HUES64 (cell line): Measurements from ENCODE around the gene CTIF.

Experiments
- H3K27ac ChIP-seq: 2 replicates; pipeline ENCODE4 v1.7.0; 2013; ENCODE audit warnings: low read depth, low read length, inconsistent platforms
- H3K27me3 ChIP-seq: 2 replicates; pipeline ENCODE4 v1.6.1; 2013; ENCODE audit warnings: mild to moderate bottlenecking, low read length; ENCODE audit not compliant: insufficient read depth
- H3K36me3 ChIP-seq: 2 replicates; pipeline ENCODE4 v1.6.1; 2013; ENCODE audit warnings: mild to moderate bottlenecking, low read length; ENCODE audit not compliant: insufficient read depth
- H3K4me1 ChIP-seq: 2 replicates; pipeline ENCODE4 v1.6.1; 2013; ENCODE audit warnings: mild to moderate bottlenecking, low read length, moderate library complexity; ENCODE audit not compliant: insufficient read depth
- H3K4me3 ChIP-seq: 2 replicates; pipeline ENCODE4 v1.5.1; 2013; ENCODE audit warnings: mild to moderate bottlenecking, low read length, moderate library complexity
- H3K9ac ChIP-seq: 2 replicates; pipeline ENCODE4 v1.6.1; 2013; ENCODE audit warnings: mild to moderate bottlenecking, low read depth, low read length
- H3K9me3 ChIP-seq: 2 replicates; pipeline ENCODE4 v1.6.1; 2013; ENCODE audit warnings: low read depth, low read length; ENCODE audit not compliant: insufficient read depth
- WGBS: fragments of 150-250, 120-280 bp; methylation state at CpG from one replicate; pipeline ENCODE4 v1.1.7; 2013; ENCODE audit warnings: missing lambda C conversion rate; 5-methylcytosine and 5-hydroxymethylcytosine counted together

CTIF gene

GRCh38 chr18:48762836-48763718, 224.2 kb downstream of the CTIF start:
- H3K4me1 ChIP-seq = no peaks in the 10 kb centered on the region
- H3K9ac ChIP-seq = no peak overlapping the region
- H3K27ac ChIP-seq = no peak overlapping the region
- no peak overlapping the region for H3K4me3 ChIP-seq
- peaks cover 16% of the 10 kb centered on the region; the same call in 1 of the 2 replicates for H3K36me3 ChIP-seq
- 90% methylated on average over 21 of the region's 21 CpGs for WGBS
- H3K9me3 ChIP-seq = no peaks in the 10 kb centered on the region
- no peaks in the 10 kb centered on the region for H3K27me3 ChIP-seq

- no peaks in the 10 kb centered on the region for H3K27me3 ChIP-seq
- no peak overlapping the region for H3K27ac ChIP-seq
- WGBS = 96% methylated on average over 6 of the region's 6 CpGs
- no peaks in the 10 kb centered on the region for H3K9me3 ChIP-seq
- peaks cover 10% of the 10 kb centered on the region; the same call in 1 of the 2 replicates for H3K36me3 ChIP-seq
- no peaks in the 10 kb centered on the region for H3K4me1 ChIP-seq
- no peak overlapping the region for H3K4me3 ChIP-seq
- no peak overlapping the region for H3K9ac ChIP-seq
Observed at GRCh38 chr18:48763719-48764100, 224.9 kb downstream of the CTIF start.

- Histone ChIP-seq H3K27me3 (no peaks in the 10 kb centered on the region), H3K9me3 (no peaks in the 10 kb centered on the region), H3K9ac (no peak overlapping the region), H3K27ac (no peak overlapping the region), H3K36me3 (peaks cover 10% of the 10 kb centered on the region; the same call in 1 of the 2 replicates), H3K4me1 (no peaks in the 10 kb centered on the region), H3K4me3 (no peak overlapping the region)
- WGBS = 93% methylated on average over 6 of the region's 6 CpGs
Observed at GRCh38 chr18:48765053-48765452, 226.2 kb downstream of the CTIF start.

- H3K27ac ChIP-seq = no peak overlapping the region
- no peaks in the 10 kb centered on the region for H3K4me1 ChIP-seq
- 75% methylated on average over 3 of the region's 4 CpGs for WGBS
- H3K4me3 ChIP-seq = no peak overlapping the region
- H3K9ac ChIP-seq = no peak overlapping the region
- peaks cover 10% of the 10 kb centered on the region; the same call in 1 of the 2 replicates for H3K36me3 ChIP-seq
- no peaks in the 10 kb centered on the region for H3K9me3 ChIP-seq
- no peaks in the 10 kb centered on the region for H3K27me3 ChIP-seq
Observed at GRCh38 chr18:48766026-48766425, 227.2 kb downstream of the CTIF start.

- no peaks in the 10 kb centered on the region for H3K9me3 ChIP-seq
- H3K27ac ChIP-seq = no peak overlapping the region
- peaks cover 6% of the 10 kb centered on the region; the same call in 1 of the 2 replicates for H3K36me3 ChIP-seq
- H3K4me3 ChIP-seq = no peak overlapping the region
- H3K4me1 ChIP-seq = no peaks in the 10 kb centered on the region
- H3K27me3 ChIP-seq = no peaks in the 10 kb centered on the region
- H3K9ac ChIP-seq = no peak overlapping the region; the same call in 1 of the 2 replicates
- 94% methylated on average over 10 of the region's 10 CpGs for WGBS
Observed at GRCh38 chr18:48766487-48766886, 227.7 kb downstream of the CTIF start.

GRCh38 chr18:48767090-48767690, 228.4 kb downstream of the CTIF start:
- H3K9me3 ChIP-seq = no peaks in the 10 kb centered on the region
- H3K4me1 ChIP-seq = no peaks in the 10 kb centered on the region
- H3K27ac ChIP-seq = no peak overlapping the region
- no peaks in the 10 kb centered on the region; the same call in 1 of the 2 replicates for H3K36me3 ChIP-seq
- WGBS = 87% methylated on average over 10 of the region's 10 CpGs
- H3K27me3 ChIP-seq = no peaks in the 10 kb centered on the region
- peak overlapping the region; percentile 20; the same call in 1 of the 2 replicates for H3K9ac ChIP-seq
- no peak overlapping the region for H3K4me3 ChIP-seq

GRCh38 chr18:48769006-48769636, 230.3 kb downstream of the CTIF start:
- no peak overlapping the region for H3K4me3 ChIP-seq
- H3K27me3 ChIP-seq = no peaks in the 10 kb centered on the region
- no peaks in the 10 kb centered on the region for H3K36me3 ChIP-seq
- no peaks in the 10 kb centered on the region for H3K9me3 ChIP-seq
- 92% methylated on average over 10 of the region's 10 CpGs for WGBS
- H3K4me1 ChIP-seq = no peaks in the 10 kb centered on the region
- no peak overlapping the region for H3K9ac ChIP-seq
- no peak overlapping the region for H3K27ac ChIP-seq

- Histone ChIP-seq H3K9ac (no peak overlapping the region), H3K9me3 (no peaks in the 10 kb centered on the region), H3K4me1 (no peaks in the 10 kb centered on the region), H3K36me3 (no peaks in the 10 kb centered on the region), H3K27ac (no peak overlapping the region), H3K27me3 (no peaks in the 10 kb centered on the region), H3K4me3 (no peak overlapping the region)
- WGBS = 96% methylated on average over 8 of the region's 8 CpGs
Observed at GRCh38 chr18:48770243-48770642, 231.4 kb downstream of the CTIF start.

GRCh38 chr18:48771641-48772375, 233.0 kb downstream of the CTIF start:
- H3K9ac ChIP-seq = no peak overlapping the region
- no peaks in the 10 kb centered on the region for H3K27me3 ChIP-seq
- H3K4me3 ChIP-seq = no peak overlapping the region
- 83% methylated on average over 22 of the region's 22 CpGs for WGBS
- H3K36me3 ChIP-seq = no peaks in the 10 kb centered on the region
- H3K4me1 ChIP-seq = peaks cover 4% of the 10 kb centered on the region
- H3K9me3 ChIP-seq = no peaks in the 10 kb centered on the region
- H3K27ac ChIP-seq = no peak overlapping the region

GRCh38 chr18:48772457-48772856, 233.6 kb downstream of the CTIF start:
- no peak overlapping the region for H3K4me3 ChIP-seq
- H3K27ac ChIP-seq = no peak overlapping the region
- H3K36me3 ChIP-seq = no peaks in the 10 kb centered on the region
- peaks cover 5% of the 10 kb centered on the region for H3K4me1 ChIP-seq
- H3K9me3 ChIP-seq = no peaks in the 10 kb centered on the region
- no peak overlapping the region for H3K9ac ChIP-seq
- H3K27me3 ChIP-seq = no peaks in the 10 kb centered on the region
